ENCODE results near the gene RAD51B. TPM values are rescaled to one million over a fixed set of nuclear protein-coding genes. Genes with fewer than 3 reads are reported as not detected.

The RAD51B gene
- total RNA-seq, 1 experiment from 2014 or later: 23.3 TPM

DNA sequence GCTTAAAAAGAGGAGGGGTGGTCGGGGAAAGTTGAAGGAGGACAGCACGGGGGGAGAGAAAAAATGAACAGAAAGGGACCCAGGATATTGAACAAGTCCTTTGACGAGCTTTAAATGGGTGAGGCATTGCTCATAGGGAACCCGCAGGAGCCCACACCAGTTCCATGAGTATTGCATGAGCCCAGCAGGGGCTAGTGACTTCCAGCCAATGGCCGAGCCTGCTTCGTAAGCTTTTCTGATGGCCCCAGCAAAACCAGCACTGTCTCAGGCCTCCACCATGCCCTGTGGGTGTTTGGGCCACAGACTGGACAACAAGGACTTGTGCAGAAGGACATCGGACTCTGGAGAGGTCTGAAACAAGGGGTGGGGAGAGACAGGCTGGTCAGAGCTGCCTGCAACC is 863.7 kb downstream of the RAD51B start:
- TF ChIP-seq CTCF (conservative IDR thresholded peaks at IDR 0.05; ENCODE audit: low read depth, low read length) (no peak), EZH2 (IDR thresholded peaks at IDR 0.05; ENCODE audit: borderline replicate concordance, low read depth, low read length, poor library complexity, severe bottlenecking) (no peak)
- Histone ChIP-seq H3K4me1 (ENCODE audit: insufficient read depth, low read length, poor library complexity, severe bottlenecking) (peaks cover 54% of the 10 kb centered on the region), H3K9me3 (ENCODE audit: low read depth, low read length, poor library complexity, severe bottlenecking) (no peaks in the 10 kb centered on the region), H3K27ac (ENCODE audit: low read depth, low read length, poor library complexity, severe bottlenecking) (peak overlapping the region; percentile 99), H3K27me3 (replicated peaks; ENCODE audit: insufficient read depth, low read depth, low read length, poor library complexity) (no peaks in the 10 kb centered on the region), H3K36me3 (ENCODE audit: insufficient read depth, low read length, poor library complexity, severe bottlenecking) (no peaks in the 10 kb centered on the region), H3K4me3 (ENCODE audit: low read depth, low read length, poor library complexity, severe bottlenecking) (no peak overlapping the region)
- POLR2A ChIA-PET (ENCODE audit: low non-redundant PET): interaction anchor here (0.5 to 1.0 kb wide), 5 partner anchors 14 to 110 kb away, joined by 3 to 9 read pairs (median 5); partner anchors contain the start of gene ZFP36L1
- BruUV-seq (replicated peaks): no TSS peak
- CTCF ChIA-PET: interaction anchor here (0.6 to 1.2 kb wide), 3 partner anchors 14 to 106 kb away, joined by 3 to 5 read pairs (median 3); no protein-coding TSS in a partner anchor
- peak; percentile 65 for DNase-seq (ENCODE audit: low spot score)
- intact Hi-C loops (cut with micrococcal nuclease; ENCODE audit: unreplicated experiment): loop anchor here (2.0 to 5.0 kb wide), 3 partner anchors 109 to 436 kb away; partner anchors contain the start of gene ZFP36L1

- peak; percentile 72 for DNase-seq (ENCODE audit: low spot score)
- POLR2A ChIA-PET (ENCODE audit: low non-redundant PET): no interaction called here
- no peaks in the 10 kb centered on the region for H3K27me3 ChIP-seq (replicated peaks; ENCODE audit: insufficient read depth, low read depth, low read length, poor library complexity)
- BruUV-seq (replicated peaks): no TSS peak
- intact Hi-C loops (cut with micrococcal nuclease; ENCODE audit: unreplicated experiment): loop anchor here (5.0 kb wide), 2 partner anchors 108 to 437 kb away; partner anchors contain the start of gene ZFP36L1
- TF ChIP-seq EZH2 (IDR thresholded peaks at IDR 0.05; ENCODE audit: borderline replicate concordance, low read depth, low read length, poor library complexity, severe bottlenecking): no peak
- TF ChIP-seq CTCF (conservative IDR thresholded peaks at IDR 0.05; ENCODE audit: low read depth, low read length): no peak
- peak overlapping the region; percentile 99 for H3K27ac ChIP-seq (ENCODE audit: low read depth, low read length, poor library complexity, severe bottlenecking)
- H3K36me3 ChIP-seq (ENCODE audit: insufficient read depth, low read length, poor library complexity, severe bottlenecking): no peaks in the 10 kb centered on the region
- CTCF ChIA-PET: interaction anchor here (0.6 kb wide), 1 partner anchor 10 kb away, joined by 3 read pairs; no protein-coding TSS in a partner anchor
- H3K9me3 ChIP-seq (ENCODE audit: low read depth, low read length, poor library complexity, severe bottlenecking): no peaks in the 10 kb centered on the region
- no peak overlapping the region for H3K4me3 ChIP-seq (ENCODE audit: low read depth, low read length, poor library complexity, severe bottlenecking)
- peaks cover 69% of the 10 kb centered on the region for H3K4me1 ChIP-seq (ENCODE audit: insufficient read depth, low read length, poor library complexity, severe bottlenecking)
These were observed 865.2 kb downstream of the RAD51B start for GRCh38 chr14:68684466-68685418.

- intact Hi-C loops (cut with micrococcal nuclease; ENCODE audit: unreplicated experiment): no loop called here
- peak overlapping the region; percentile 99 for H3K27ac ChIP-seq (ENCODE audit: low read depth, low read length, poor library complexity, severe bottlenecking)
These were observed 866.0 kb downstream of the RAD51B start for GRCh38 chr14:68685419-68686204.

More at GRCh38 chr14:68685419-68686204, 866.0 kb downstream of the RAD51B start:
- Histone ChIP-seq H3K4me1 (ENCODE audit: insufficient read depth, low read length, poor library complexity, severe bottlenecking) (peaks cover 68% of the 10 kb centered on the region), H3K36me3 (ENCODE audit: insufficient read depth, low read length, poor library complexity, severe bottlenecking) (no peaks in the 10 kb centered on the region), H3K4me3 (ENCODE audit: low read depth, low read length, poor library complexity, severe bottlenecking) (no peak overlapping the region), H3K27me3 (replicated peaks; ENCODE audit: insufficient read depth, low read depth, low read length, poor library complexity) (no peaks in the 10 kb centered on the region), H3K9me3 (ENCODE audit: low read depth, low read length, poor library complexity, severe bottlenecking) (no peaks in the 10 kb centered on the region)
- ChIA-PET CTCF (interaction anchor here (0.6 kb wide), 1 partner anchor 80 kb away, joined by 6 read pairs; no protein-coding TSS in a partner anchor), POLR2A (ENCODE audit: low non-redundant PET) (no interaction called here)
- TF ChIP-seq EZH2 (IDR thresholded peaks at IDR 0.05; ENCODE audit: borderline replicate concordance, low read depth, low read length, poor library complexity, severe bottlenecking): no peak
- TF ChIP-seq CTCF (conservative IDR thresholded peaks at IDR 0.05; ENCODE audit: low read depth, low read length): no peak
- no peak for DNase-seq (ENCODE audit: low spot score)
- BruUV-seq (replicated peaks): no TSS peak

Data from A673 (cell line).